HCT116 (cell line): ENCODE measurements around the gene RNGTT. TPM values are rescaled to one million over a fixed set of nuclear protein-coding genes. Genes with fewer than 3 reads are reported as not detected.

Experiments
- ATAC-seq: fragments of 200-7000 bp; cut with Tn5 transposase; 2 replicates; pipeline ENCODE4 v1.9.1; 2020; ENCODE audit warnings: mild to moderate bottlenecking, moderate library complexity
- BruUV-seq: library from RNA; stranded (reverse); fragments of 400-500 nt; replicated peaks from 2 replicates; lab custom pipeline; 2021; lab: Mats Ljungman, UMichigan
- CTCF ChIA-PET: fragments of 300-600 bp; sonication (Branson Sonifier 250); formaldehyde crosslinking; loops from one replicate; lab custom pipeline; 2021; ENCODE audit warnings: antibody characterized with exemption; lab: Charles Lee
- POLR2A ChIA-PET: fragments of 300-600, 350-600 bp; sonication (Branson Sonifier 250); formaldehyde crosslinking; loops from one replicate; lab custom pipeline; 2021; ENCODE audit warnings: antibody characterized with exemption; lab: Charles Lee
- RAD21 ChIA-PET, 2 experiments: fragments of 300-600 bp; sonication (Branson Sonifier 250); formaldehyde crosslinking; loops; one replicate each; lab custom pipeline; 2023; ENCODE audit warnings: low total read pairs in 2 of 2; ENCODE audit not compliant: uncharacterized antibody in 2 of 2, unreplicated experiment in 2 of 2, low non-redundant PET in 1 of 2; lab: Charles Lee
- DNase-seq: peaks from one replicate; pipeline ENCODE4 v3.0.0-alpha.2; 2010; ENCODE audit warnings: low read depth, low spot score
- H2AFZ ChIP-seq: fragments of 200-600 bp; shearing (Covaris generic), sonication (generic); 2 replicates; pipeline ENCODE4 v1.6.1; 2017; ENCODE audit warnings: low read depth, mixed run types, mixed read lengths, antibody characterized with exemption, low read length; ENCODE audit not compliant: poor library complexity, severe bottlenecking
- H3K27ac ChIP-seq: 2 replicates; pipeline ENCODE4 v1.5.1; 2012; ENCODE audit warnings: low read depth, low read length
- H3K27me3 ChIP-seq: fragments of 200-600 bp; sonication (generic); 2 replicates; pipeline ENCODE4 v1.6.1; 2016; ENCODE audit warnings: mixed run types, low read length, mixed read lengths; ENCODE audit not compliant: insufficient read depth
- H3K36me3 ChIP-seq, 2 experiments: fragments of 200-500 bp in 1 of 2; fragments of 200-600 bp in 1 of 2; sonication (Bioruptor generic) in 1 of 2; sonication (generic) in 1 of 2; 2 replicates each; pipeline versions ENCODE4 v1.5.1 to v1.6.1; 2014 to 2016; ENCODE audit warnings: low read length in 2 of 2, inconsistent platforms in 1 of 2, mixed read lengths in 1 of 2, mixed run types in 1 of 2; ENCODE audit not compliant: insufficient read depth in 2 of 2, control insufficient read depth in 1 of 2
- H3K4me1 ChIP-seq, 2 experiments: fragments of 200-600 bp in 1 of 2; sonication (generic) in 1 of 2; 2 replicates each; pipeline versions ENCODE4 v1.5.1 to v1.6.1; 2012 to 2017; ENCODE audit warnings: low read length in 2 of 2, inconsistent platforms in 1 of 2, mild to moderate bottlenecking in 1 of 2, mixed read lengths in 1 of 2, mixed run types in 1 of 2, moderate library complexity in 1 of 2; ENCODE audit not compliant: insufficient read depth in 2 of 2, control insufficient read depth in 1 of 2
- H3K4me2 ChIP-seq: fragments of 200-600 bp; sonication (generic); 2 replicates; pipeline ENCODE4 v1.6.1; 2017; ENCODE audit warnings: mixed run types, low read length, mixed read lengths
- H3K4me3 ChIP-seq, 2 experiments: fragments of 200-600 bp in 1 of 2; sonication (generic) in 1 of 2; replicated peaks in 1 of 2; 2 replicates each; pipeline ENCODE4 v1.5.1; 2011 to 2016; ENCODE audit warnings: low read length in 2 of 2, control low read depth in 1 of 2, low read depth in 1 of 2, mild to moderate bottlenecking in 1 of 2, mixed read lengths in 1 of 2, mixed run types in 1 of 2
- H3K79me2 ChIP-seq: fragments of 200-600 bp; sonication (generic); 2 replicates; pipeline ENCODE4 v1.6.1; 2017; ENCODE audit warnings: mild to moderate bottlenecking, mixed run types, low read length, moderate library complexity, mixed read lengths; ENCODE audit not compliant: insufficient read depth
- H3K9ac ChIP-seq: fragments of 200-600 bp; sonication (generic); 2 replicates; pipeline ENCODE4 v1.6.1; 2016; ENCODE audit warnings: low read length, mixed read lengths
- H3K9me2 ChIP-seq: fragments of 200-600 bp; sonication (generic), shearing (Covaris generic); 2 replicates; pipeline ENCODE4 v1.6.1; 2017; ENCODE audit warnings: mixed run types, mild to moderate bottlenecking, moderate library complexity; ENCODE audit not compliant: insufficient read depth
- H3K9me3 ChIP-seq, 2 experiments: fragments of 200-500 bp in 1 of 2; fragments of 200-600 bp in 1 of 2; sonication (Bioruptor generic) in 1 of 2; sonication (generic) in 1 of 2; 2 replicates each; pipeline ENCODE4 v1.6.1; 2014 to 2017; ENCODE audit warnings: low read length in 2 of 2, mixed read lengths in 2 of 2, inconsistent platforms in 1 of 2, low read depth in 1 of 2, mild to moderate bottlenecking in 1 of 2, mixed run types in 1 of 2, moderate library complexity in 1 of 2; ENCODE audit not compliant: control insufficient read depth in 1 of 2, insufficient read depth in 1 of 2
- H4K20me1 ChIP-seq: fragments of 200-600 bp; sonication (generic), shearing (Covaris generic); 2 replicates; pipeline ENCODE4 v1.6.1; 2017; ENCODE audit warnings: mixed run types, mild to moderate bottlenecking, moderate library complexity; ENCODE audit not compliant: insufficient read depth
- CBX3 ChIP-seq: IDR thresholded peaks from 2 replicates; pipeline ENCODE4 v1.6.1; 2012; ENCODE audit warnings: low read depth
- EGR1 ChIP-seq: IDR thresholded peaks from 2 replicates; pipeline ENCODE4 v1.6.1; 2012; ENCODE audit warnings: low read depth
- FOSL1 ChIP-seq: IDR thresholded peaks from 2 replicates; pipeline ENCODE4 v1.6.1; 2012; ENCODE audit warnings: low read depth
- MAX ChIP-seq: IDR thresholded peaks from 2 replicates; pipeline ENCODE4 v1.6.1; 2012
- intact Hi-C: fragments of 100-400 bp; cut with micrococcal nuclease; formaldehyde crosslinking; loops from 2 replicates; pipeline ENCODE4 v1.10.0; 2022
- total RNA-seq: library from RNA; stranded (reverse); gene quantifications from one replicate; pipeline ENCODE4 v1.2.1, GENCODE V29; 2021; ENCODE audit not compliant: unreplicated experiment

RNGTT gene
- total RNA-seq, 1 experiment from 2014 or later: 23.0 TPM

DNA sequence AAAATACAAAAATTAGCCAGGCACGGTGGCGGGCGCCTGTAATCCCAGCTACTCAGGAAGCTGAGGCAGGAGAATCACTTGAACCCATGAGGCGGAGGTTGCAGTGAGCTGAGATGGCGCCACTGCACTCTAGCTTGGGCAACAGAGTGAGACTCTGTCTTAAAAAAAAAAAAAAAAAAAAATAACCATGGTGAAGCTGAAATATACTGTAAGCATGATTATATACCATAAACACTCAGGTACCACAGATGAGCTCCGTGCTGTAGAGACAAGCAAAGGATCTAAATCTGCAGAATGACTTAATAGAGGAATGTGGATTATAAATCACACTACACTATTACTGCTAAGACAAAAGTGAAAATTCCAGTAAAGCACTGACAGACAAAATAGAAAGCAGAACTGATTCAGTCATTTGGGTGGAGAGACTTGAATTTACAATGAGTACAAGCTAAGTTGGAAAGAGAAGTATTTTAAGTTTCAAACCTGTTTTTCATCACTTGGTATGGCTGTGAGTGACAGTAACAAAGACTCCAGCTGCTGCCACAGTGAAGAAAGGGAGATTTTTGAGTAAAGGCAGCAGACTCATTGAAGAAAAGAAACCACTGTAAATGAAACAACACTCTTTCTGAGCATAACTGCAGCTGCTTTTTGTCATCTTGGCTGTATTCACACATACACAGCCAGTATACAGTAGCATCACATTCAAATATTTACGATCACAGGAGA lies 322.1 kb downstream of the RNGTT start:
- BruUV-seq: no TSS peak
- ChIA-PET RAD21 (no interaction called here), POLR2A (no interaction called here), CTCF (interaction anchor here (1.3 kb wide), 1 partner anchor 12 kb away, joined by 3 read pairs; no protein-coding TSS in a partner anchor)
- Histone ChIP-seq H2AFZ (no peak overlapping the region), H3K36me3 (no peaks in the 10 kb centered on the region), H3K79me2 (no peaks in the 10 kb centered on the region), H3K9ac (no peak overlapping the region), H3K27ac (no peak overlapping the region), H3K4me2 (no peak overlapping the region), H3K9me2 (no peaks in the 10 kb centered on the region), H3K27me3 (no peaks in the 10 kb centered on the region), H3K4me3 (no peak overlapping the region), H3K4me1 (no peaks in the 10 kb centered on the region), H3K9me3 (no peaks in the 10 kb centered on the region), H4K20me1 (peaks cover 4% of the 10 kb centered on the region; the same call in 1 of the 2 replicates)
- ATAC-seq: no peak
- no peak for DNase-seq
- intact Hi-C loops: no loop called here
- TF ChIP-seq FOSL1 (no peak), CBX3 (no peak)

GRCh38 chr6:88637761-88638545 lies 325.5 kb downstream of the RNGTT start:
- H2AFZ ChIP-seq: no peak overlapping the region
- intact Hi-C loops: no loop called here
- TF ChIP-seq MAX (no peak), FOSL1 (no peak), EGR1 (no peak)
- H3K27me3 ChIP-seq: no peaks in the 10 kb centered on the region
- no peak for DNase-seq
- H3K27ac ChIP-seq: no peak overlapping the region
- H4K20me1 ChIP-seq: peaks cover 4% of the 10 kb centered on the region; the same call in 1 of the 2 replicates
- ChIA-PET CTCF (no interaction called here), POLR2A (no interaction called here), RAD21 (no interaction called here)
- BruUV-seq: no TSS peak
- H3K9me2 ChIP-seq: no peaks in the 10 kb centered on the region
- no peaks in the 10 kb centered on the region for H3K36me3 ChIP-seq
- H3K9ac ChIP-seq: no peak overlapping the region
- H3K4me2 ChIP-seq: no peak overlapping the region
- H3K9me3 ChIP-seq: no peaks in the 10 kb centered on the region
- no peaks in the 10 kb centered on the region for H3K79me2 ChIP-seq
- no peaks in the 10 kb centered on the region for H3K4me1 ChIP-seq
- no peak for ATAC-seq
- no peak overlapping the region for H3K4me3 ChIP-seq
